HepG2 (cell line): Measurements from ENCODE around the gene MYL4. TPM values are rescaled to one million over a fixed set of nuclear protein-coding genes. Genes with fewer than 3 reads are reported as not detected.

ENCODE experiments used
- ATAC-seq: fragments of 200-7000 bp; cut with Tn5 transposase; 3 replicates; pipeline ENCODE4 v1.9.1; 2020; ENCODE audit warnings: mild to moderate bottlenecking, moderate library complexity
- BruUV-seq: library from RNA; stranded (reverse); fragments of 400-500 nt; replicated peaks from 2 replicates; lab custom pipeline; 2021; lab: Mats Ljungman, UMichigan
- CTCF ChIA-PET: fragments of 300-600 bp; formaldehyde crosslinking; extraction: SDS; loops from one replicate; lab custom pipeline; 2021; ENCODE audit warnings: low total read pairs, inconsistent platforms, low intra/inter-chr PET ratio; lab: Yijun Ruan, JAX
- POLR2A ChIA-PET: fragments of 350-600 bp; sonication (Branson Sonifier 250); formaldehyde crosslinking; loops from one replicate; lab custom pipeline; 2020; ENCODE audit warnings: antibody characterized with exemption, inconsistent platforms; lab: Yijun Ruan, JAX
- DNase-seq: peaks from one replicate; pipeline ENCODE4 v3.0.0-alpha.2; 2015; ENCODE audit warnings: low spot score
- FAIRE-seq: peaks from 3 replicates; lab custom pipeline; 2011; peaks lifted over from hg19 to GRCh38; lab: Jason Lieb, UNC
- H2AFZ ChIP-seq: one replicate; pipeline ENCODE4 v1.6.1; 2011; ENCODE audit warnings: low read length, inconsistent platforms
- H3K27ac ChIP-seq: fragments of 300-600 bp; 3 replicates; pipeline ENCODE4 v1.8.0; 2011; ENCODE audit warnings: mixed run types, mild to moderate bottlenecking, mixed read lengths, low read length, inconsistent platforms; ENCODE audit not compliant: insufficient read depth; ENCODE audit errors: extremely low read length
- H3K27me3 ChIP-seq, 2 experiments: fragments of 200-600 bp in 1 of 2; 2 replicates in 1 of 2; 3 replicates in 1 of 2; pipeline versions ENCODE4 v1.6.0 to v1.8.0; 2011; ENCODE audit warnings: low read length in 2 of 2, mild to moderate bottlenecking in 2 of 2, moderate library complexity in 2 of 2, inconsistent platforms in 1 of 2; ENCODE audit not compliant: insufficient read depth in 2 of 2, control insufficient read depth in 1 of 2
- H3K36me3 ChIP-seq, 2 experiments: fragments of 200-600 bp in 1 of 2; replicated peaks in 1 of 2; 2 replicates in 1 of 2; 3 replicates in 1 of 2; pipeline versions ENCODE4 v1.5.1 to v1.8.0; 2011; ENCODE audit warnings: low read length in 2 of 2, inconsistent platforms in 1 of 2; ENCODE audit not compliant: insufficient read depth in 2 of 2, control insufficient read depth in 1 of 2
- H3K4me1 ChIP-seq: 2 replicates; pipeline ENCODE4 v1.5.1; 2012; ENCODE audit warnings: low read length, inconsistent platforms; ENCODE audit not compliant: insufficient read depth
- H3K4me2 ChIP-seq: 2 replicates; pipeline ENCODE4 v1.6.0; 2011; ENCODE audit warnings: low read depth, low read length, inconsistent platforms
- H3K4me3 ChIP-seq, 3 experiments: fragments of 200-600 bp in 1 of 3; sonication (generic), shearing (Covaris generic) in 1 of 3; replicated peaks in 1 of 3; 2 replicates each; pipeline ENCODE4 v1.5.1; 2011 to 2016; ENCODE audit warnings: low read length in 3 of 3, inconsistent platforms in 2 of 3, low read depth in 2 of 3, mild to moderate bottlenecking in 2 of 3, control low read depth in 1 of 3, mixed read lengths in 1 of 3; ENCODE audit not compliant: insufficient read depth in 1 of 3
- H3K79me2 ChIP-seq: one replicate; pipeline ENCODE4 v1.6.1; 2011; ENCODE audit warnings: low read length, inconsistent platforms; ENCODE audit not compliant: insufficient read depth
- H3K9ac ChIP-seq: 2 replicates; pipeline ENCODE4 v1.6.0; 2011; ENCODE audit warnings: mild to moderate bottlenecking, low read depth, low read length, inconsistent platforms; ENCODE audit not compliant: insufficient read depth
- H3K9me3 ChIP-seq: 2 replicates; pipeline ENCODE4 v1.5.1; 2012; ENCODE audit warnings: mild to moderate bottlenecking, low read length
- H4K20me1 ChIP-seq: 2 replicates; pipeline ENCODE4 v1.6.0; 2011; ENCODE audit warnings: inconsistent platforms, mild to moderate bottlenecking, low read length, moderate library complexity; ENCODE audit not compliant: insufficient read depth
- BORCS8-MEF2B ChIP-seq: sonication (generic); formaldehyde crosslinking; IDR thresholded peaks from 2 replicates; pipeline ENCODE4 v1.8.0; 2022; ENCODE audit warnings: mild to moderate bottlenecking, missing genetic modification reagents
- FOXA3 ChIP-seq: IDR thresholded peaks from 2 replicates; pipeline ENCODE4 v1.6.1; 2016; ENCODE audit warnings: missing genetic modification reagents, missing compliant biosample characterization
- HCFC1 ChIP-seq: fragments of 150-350 bp; IDR thresholded peaks from 2 replicates; pipeline ENCODE4 v1.6.1; 2014; ENCODE audit warnings: low read depth, low read length
- MYC ChIP-seq: sonication (generic); formaldehyde crosslinking; IDR thresholded peaks from 2 replicates; pipeline ENCODE4 v1.9.0; 2021; ENCODE audit warnings: missing genetic modification reagents, borderline replicate concordance
- NFE2L1 ChIP-seq: sonication (generic); formaldehyde crosslinking; IDR thresholded peaks from 2 replicates; pipeline ENCODE4 v1.4.0; 2020; ENCODE audit warnings: missing genetic modification reagents, mild to moderate bottlenecking, borderline replicate concordance
- RARA ChIP-seq: IDR thresholded peaks from 2 replicates; pipeline ENCODE4 v1.6.1; 2016; ENCODE audit warnings: missing genetic modification reagents, missing compliant biosample characterization
- SMC3 ChIP-seq: IDR thresholded peaks from 2 replicates; pipeline ENCODE4 v1.6.1; 2011; ENCODE audit warnings: low read length, improper control_type of control experiment
- SPEN ChIP-seq: sonication (generic); formaldehyde crosslinking; IDR thresholded peaks from 2 replicates; pipeline ENCODE4 v1.5.1; 2020; ENCODE audit warnings: low read depth, mild to moderate bottlenecking, missing genetic modification reagents
- ZBTB21 ChIP-seq: sonication (generic); formaldehyde crosslinking; IDR thresholded peaks from 2 replicates; pipeline ENCODE4 v1.4.0; 2020; ENCODE audit warnings: missing genetic modification reagents
- ZBTB8A ChIP-seq: sonication (generic); formaldehyde crosslinking; IDR thresholded peaks from 2 replicates; pipeline ENCODE4 v1.4.0; 2020; ENCODE audit warnings: mild to moderate bottlenecking, low read depth, missing genetic modification reagents, borderline replicate concordance
- ZNF570 ChIP-seq: sonication (generic); formaldehyde crosslinking; IDR thresholded peaks from 2 replicates; pipeline ENCODE4 v1.4.0; 2020; ENCODE audit warnings: mild to moderate bottlenecking, missing genetic modification reagents, borderline replicate concordance
- ZNF724P ChIP-seq: sonication (generic); formaldehyde crosslinking; IDR thresholded peaks from 2 replicates; pipeline ENCODE4 v1.8.0; 2022; ENCODE audit warnings: missing genetic modification reagents, borderline replicate concordance
- WGBS: methylation state at CpG from one replicate; pipeline ENCODE4 v1.1.6; 2017; ENCODE audit warnings: low lambda C conversion rate; 5-methylcytosine and 5-hydroxymethylcytosine counted together
- in situ Hi-C: cut with HindIII; loops from 2 replicates; pipeline ENCODE4 v1.10.0; 2017; ENCODE audit warnings: low pct_unique_long_range_greater_than_20kb; ENCODE audit not compliant: extremely low pct_ligation_motif_present
- intact Hi-C: fragments of 100-400 bp; cut with micrococcal nuclease; formaldehyde crosslinking; loops from one replicate; pipeline ENCODE4 v1.10.0; 2022; ENCODE audit not compliant: unreplicated experiment
- polyA plus RNA-seq, 8 experiments: library from polyadenylated mRNA; depleted of rRNA in 3 of 8; stranded (reverse) in 7 of 8; unstranded in 1 of 8; fragments of >200 nt; fragmentation: Illumina TruSeq in 4 of 8; extraction: Trizol in 4 of 8; gene quantifications; 2 replicates each; pipeline versions ENCODE4 v1.2.1 to v1.2.3, GENCODE V29; 2011 to 2016; ENCODE audit warnings: low read depth in 4 of 8, missing spikeins in 1 of 8, mixed read lengths in 1 of 8; ENCODE audit not compliant: insufficient read depth in 1 of 8
- total RNA-seq, 5 experiments: library from RNA; depleted of rRNA; stranded (reverse); fragments of >200 nt; fragmentation: Illumina TruSeq; extraction: Trizol; gene quantifications; 2 replicates each; pipeline ENCODE4 v1.2.3, GENCODE V29; 2016; ENCODE audit warnings: low read depth in 1 of 5
- TF ChIP-seq, protein P1 (sequence below): IDR thresholded peaks from 2 replicates; pipeline ENCODE4 v1.6.1; 2016
- TF ChIP-seq, protein P2 (sequence below): sonication (generic); formaldehyde crosslinking; conservative IDR thresholded peaks from 2 replicates; pipeline ENCODE4 v1.4.0; 2020; ENCODE audit warnings: missing genetic modification reagents
- TF ChIP-seq, protein P3 (sequence below): sonication (generic); formaldehyde crosslinking; IDR thresholded peaks from 2 replicates; pipeline ENCODE4 v1.4.0; 2020; ENCODE audit warnings: missing genetic modification reagents
- TF ChIP-seq, protein P4 (sequence below): sonication (generic); formaldehyde crosslinking; IDR thresholded peaks from 2 replicates; pipeline ENCODE4 v1.5.0; 2020; ENCODE audit warnings: missing genetic modification reagents, mild to moderate bottlenecking, borderline replicate concordance

The MYL4 gene
- total and polyA plus RNA-seq, 2 of the 13 experiments (the other 11 are each of a cell fraction or from before 2014, with no cell fraction given): not detected

DNA sequence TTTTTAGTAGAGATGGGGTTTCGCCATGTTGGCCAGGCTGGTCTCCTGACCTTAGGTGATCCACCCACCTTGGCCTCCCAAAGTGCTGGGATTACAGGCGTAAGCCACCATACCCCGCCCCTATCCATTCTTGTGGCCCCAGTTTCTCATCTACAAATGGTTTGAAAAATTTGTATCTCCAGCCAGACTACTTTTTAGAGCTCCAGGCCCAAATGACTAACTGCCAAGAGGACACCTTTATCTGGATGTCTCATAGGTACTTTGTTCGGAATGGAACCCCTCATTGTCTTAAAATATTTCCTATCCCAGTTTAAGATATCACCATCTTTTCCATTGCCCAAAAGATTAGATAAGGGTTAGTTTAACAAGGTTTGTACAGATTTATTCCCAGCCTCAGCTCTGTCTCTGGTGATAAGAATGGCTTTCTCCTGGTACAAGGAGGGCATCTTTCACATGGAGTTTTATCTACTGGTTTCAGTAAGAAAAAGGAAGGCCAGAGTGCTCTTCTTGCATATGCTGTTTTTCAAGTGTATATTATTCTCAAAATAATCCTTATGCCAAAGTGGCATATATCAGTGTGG lies 15.1 kb upstream of the MYL4 start:
- H3K9me3 ChIP-seq: no peaks in the 10 kb centered on the region
- 0 out of 5 replicates have a peak, but pooled peaks cover 0 to 4% of the 10 kb centered on the region in 2 experiments for H3K27me3 ChIP-seq
- no peaks in the 10 kb centered on the region for H3K79me2 ChIP-seq
- FAIRE-seq: no peak
- ChIA-PET POLR2A (no interaction called here), CTCF (no interaction called here)
- BruUV-seq: no TSS peak
- WGBS: 79% methylated on average over 4 of the region's 4 CpGs
- in situ Hi-C loops: no loop called here
- H3K27ac ChIP-seq: no peak overlapping the region
- no peak overlapping the region for H3K9ac ChIP-seq
- no peak for DNase-seq
- peaks cover 28% of the 10 kb centered on the region for H3K4me1 ChIP-seq
- no peaks in the 10 kb centered on the region for H4K20me1 ChIP-seq
- no peaks in the 10 kb centered on the region for H3K36me3 ChIP-seq
- ATAC-seq: no peak
- TF ChIP-seq BORCS8-MEF2B: no peak
- no peak for TF ChIP-seq HCFC1
- TF ChIP-seq, protein P1, sequence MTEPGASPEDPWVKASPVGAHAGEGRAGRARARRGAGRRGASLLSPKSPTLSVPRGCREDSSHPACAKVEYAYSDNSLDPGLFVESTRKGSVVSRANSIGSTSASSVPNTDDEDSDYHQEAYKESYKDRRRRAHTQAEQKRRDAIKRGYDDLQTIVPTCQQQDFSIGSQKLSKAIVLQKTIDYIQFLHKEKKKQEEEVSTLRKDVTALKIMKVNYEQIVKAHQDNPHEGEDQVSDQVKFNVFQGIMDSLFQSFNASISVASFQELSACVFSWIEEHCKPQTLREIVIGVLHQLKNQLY (CRISPR knock-in tag): no peak
- TF ChIP-seq SPEN (CRISPR knock-in tag): no peak
- TF ChIP-seq SMC3: no peak
- TF ChIP-seq, protein P2, sequence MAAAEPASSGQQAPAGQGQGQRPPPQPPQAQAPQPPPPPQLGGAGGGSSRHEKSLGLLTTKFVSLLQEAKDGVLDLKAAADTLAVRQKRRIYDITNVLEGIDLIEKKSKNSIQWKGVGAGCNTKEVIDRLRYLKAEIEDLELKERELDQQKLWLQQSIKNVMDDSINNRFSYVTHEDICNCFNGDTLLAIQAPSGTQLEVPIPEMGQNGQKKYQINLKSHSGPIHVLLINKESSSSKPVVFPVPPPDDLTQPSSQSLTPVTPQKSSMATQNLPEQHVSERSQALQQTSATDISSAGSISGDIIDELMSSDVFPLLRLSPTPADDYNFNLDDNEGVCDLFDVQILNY (CRISPR knock-in tag): no peak
- no peak for TF ChIP-seq ZBTB21 (CRISPR knock-in tag)
- no peak for TF ChIP-seq NFE2L1 (CRISPR knock-in tag)
- no peak for TF ChIP-seq MYC (CRISPR knock-in tag)
- TF ChIP-seq FOXA3 (CRISPR knock-in tag): no peak
- TF ChIP-seq, protein P3, sequence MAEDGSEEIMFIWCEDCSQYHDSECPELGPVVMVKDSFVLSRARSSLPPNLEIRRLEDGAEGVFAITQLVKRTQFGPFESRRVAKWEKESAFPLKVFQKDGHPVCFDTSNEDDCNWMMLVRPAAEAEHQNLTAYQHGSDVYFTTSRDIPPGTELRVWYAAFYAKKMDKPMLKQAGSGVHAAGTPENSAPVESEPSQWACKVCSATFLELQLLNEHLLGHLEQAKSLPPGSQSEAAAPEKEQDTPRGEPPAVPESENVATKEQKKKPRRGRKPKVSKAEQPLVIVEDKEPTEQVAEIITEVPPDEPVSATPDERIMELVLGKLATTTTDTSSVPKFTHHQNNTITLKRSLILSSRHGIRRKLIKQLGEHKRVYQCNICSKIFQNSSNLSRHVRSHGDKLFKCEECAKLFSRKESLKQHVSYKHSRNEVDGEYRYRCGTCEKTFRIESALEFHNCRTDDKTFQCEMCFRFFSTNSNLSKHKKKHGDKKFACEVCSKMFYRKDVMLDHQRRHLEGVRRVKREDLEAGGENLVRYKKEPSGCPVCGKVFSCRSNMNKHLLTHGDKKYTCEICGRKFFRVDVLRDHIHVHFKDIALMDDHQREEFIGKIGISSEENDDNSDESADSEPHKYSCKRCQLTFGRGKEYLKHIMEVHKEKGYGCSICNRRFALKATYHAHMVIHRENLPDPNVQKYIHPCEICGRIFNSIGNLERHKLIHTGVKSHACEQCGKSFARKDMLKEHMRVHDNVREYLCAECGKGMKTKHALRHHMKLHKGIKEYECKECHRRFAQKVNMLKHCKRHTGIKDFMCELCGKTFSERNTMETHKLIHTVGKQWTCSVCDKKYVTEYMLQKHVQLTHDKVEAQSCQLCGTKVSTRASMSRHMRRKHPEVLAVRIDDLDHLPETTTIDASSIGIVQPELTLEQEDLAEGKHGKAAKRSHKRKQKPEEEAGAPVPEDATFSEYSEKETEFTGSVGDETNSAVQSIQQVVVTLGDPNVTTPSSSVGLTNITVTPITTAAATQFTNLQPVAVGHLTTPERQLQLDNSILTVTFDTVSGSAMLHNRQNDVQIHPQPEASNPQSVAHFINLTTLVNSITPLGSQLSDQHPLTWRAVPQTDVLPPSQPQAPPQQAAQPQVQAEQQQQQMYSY (CRISPR knock-in tag): no peak
- TF ChIP-seq RARA: no peak
- TF ChIP-seq, protein P4, sequence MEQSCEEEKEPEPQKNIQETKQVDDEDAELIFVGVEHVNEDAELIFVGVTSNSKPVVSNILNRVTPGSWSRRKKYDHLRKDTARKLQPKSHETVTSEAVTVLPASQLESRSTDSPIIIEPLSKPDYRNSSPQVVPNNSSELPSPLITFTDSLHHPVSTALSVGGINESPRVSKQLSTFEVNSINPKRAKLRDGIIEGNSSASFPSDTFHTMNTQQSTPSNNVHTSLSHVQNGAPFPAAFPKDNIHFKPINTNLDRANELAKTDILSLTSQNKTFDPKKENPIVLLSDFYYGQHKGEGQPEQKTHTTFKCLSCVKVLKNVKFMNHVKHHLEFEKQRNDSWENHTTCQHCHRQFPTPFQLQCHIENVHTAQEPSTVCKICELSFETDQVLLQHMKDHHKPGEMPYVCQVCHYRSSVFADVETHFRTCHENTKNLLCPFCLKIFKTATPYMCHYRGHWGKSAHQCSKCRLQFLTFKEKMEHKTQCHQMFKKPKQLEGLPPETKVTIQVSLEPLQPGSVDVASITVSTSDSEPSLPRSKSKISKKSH (CRISPR knock-in tag): no peak
- TF ChIP-seq ZNF570: no peak
- no peak for TF ChIP-seq ZBTB8A
- TF ChIP-seq ZNF724P (CRISPR knock-in tag): no peak
- intact Hi-C loops: no loop called here
- no peak overlapping the region for H3K4me3 ChIP-seq
- no peak overlapping the region for H2AFZ ChIP-seq
- H3K4me2 ChIP-seq: no peak overlapping the region
